Right lobe of liver (tissue), 6 donors: ENCODE data around the gene BICDL2. TPM values are rescaled to one million over a fixed set of nuclear protein-coding genes. Genes with fewer than 3 reads are reported as not detected.

ENCODE experiments used
- ATAC-seq, 4 donors: fragments of 200-7000 bp; cut with Tn5 transposase; one replicate each; pipeline ENCODE4 v1.9.1; 2020; ENCODE audit warnings: mild to moderate bottlenecking in 4 of 4, moderate library complexity in 4 of 4
- DNase-seq, 3 donors: peaks; one replicate each; pipeline ENCODE4 v3.0.0-alpha.2; 2020
- H3K27ac ChIP-seq, 3 donors: fragments of 200-600 bp; one replicate each; pipeline ENCODE4 v1.8.0; 2022
- H3K27me3 ChIP-seq, 2 donors: fragments of 200-600 bp; one replicate each; pipeline ENCODE4 v1.8.0; 2022
- H3K36me3 ChIP-seq, 4 donors: fragments of 200-600 bp; sonication (generic) in 1 of 4; one replicate each; pipeline versions ENCODE4 v1.5.1 to v1.8.0; 2017 to 2022; ENCODE audit warnings: control low read depth in 1 of 4
- H3K4me1 ChIP-seq, 4 donors: fragments of 200-600 bp; sonication (generic) in 1 of 4; one replicate each; pipeline versions ENCODE4 v1.5.1 to v1.8.0; 2017 to 2022; ENCODE audit warnings: control low read depth in 1 of 4
- H3K4me3 ChIP-seq, 3 donors: fragments of 200-600 bp; one replicate each; pipeline ENCODE4 v1.8.0; 2022
- H3K9me3 ChIP-seq, 4 donors: fragments of 200-600 bp; sonication (generic) in 1 of 4; one replicate each; pipeline versions ENCODE4 v1.5.1 to v1.8.0; 2017 to 2022; ENCODE audit warnings: control low read depth in 1 of 4
- POLR2A ChIP-seq: fragments of 450-650 bp; IDR thresholded peaks from one replicate; pipeline ENCODE4 v1.6.1; 2017; ENCODE audit warnings: antibody characterized with exemption, mild to moderate bottlenecking
- WGBS: methylation state at CpG from one replicate; pipeline ENCODE4 v1.1.6; 2018; ENCODE audit warnings: low coverage, low lambda C conversion rate; ENCODE audit not compliant: insufficient coverage; ENCODE audit errors: missing lambda C conversion rate; 5-methylcytosine and 5-hydroxymethylcytosine counted together
- intact Hi-C, 2 donors: fragments of 100-400 bp; cut with DNase I; formaldehyde crosslinking; loops; one replicate each; pipeline versions ENCODE4 v1.11.2 to v1.14.1; 2022
- small RNA-seq, 2 experiments: library from RNA; depleted of rRNA; stranded (forward); fragments of <200 nt; gene quantifications; one replicate each; pipeline ENCODE3, GENCODE V24; 2016
- total RNA-seq, 6 experiments: library from RNA; depleted of rRNA in 2 of 6; stranded (reverse); fragments of >200 nt in 2 of 6; fragmentation: NEBNext Ultra II Directional in 3 of 6; extraction: Animal tissue kit (Norgen Biotek cat#: 25700) in 3 of 6; gene quantifications; one replicate each; pipeline versions ENCODE4 v1.1.0 to v1.2.4, GENCODE V29; 2016 to 2023
- TF ChIP-seq, protein P1 (sequence below), 4 donors: fragments of 200-600 bp in 3 of 4; fragments of 450-650 bp in 1 of 4; IDR thresholded peaks; one replicate each; pipeline versions ENCODE4 v1.5.1 to v1.8.0; 2016 to 2022; ENCODE audit warnings: antibody characterized with exemption in 4 of 4, mild to moderate bottlenecking in 2 of 4
- donor health status: DM: no; HTN: yes; CAD: no.
- donor health status: DM: no; HTN: no; CAD: no.
- donor health status: DM: no; HTN: no; CAD: no.
- donor health status: DM: no; HTN: yes; CAD: no.
- donor health status: DM: no; HTN: yes; CAD: no.

Gene BICDL2
- total RNA-seq, 6 experiments from 2014 or later, result 0.11 to 0.58 (median 0.48) TPM; not detected in 1

DNA sequence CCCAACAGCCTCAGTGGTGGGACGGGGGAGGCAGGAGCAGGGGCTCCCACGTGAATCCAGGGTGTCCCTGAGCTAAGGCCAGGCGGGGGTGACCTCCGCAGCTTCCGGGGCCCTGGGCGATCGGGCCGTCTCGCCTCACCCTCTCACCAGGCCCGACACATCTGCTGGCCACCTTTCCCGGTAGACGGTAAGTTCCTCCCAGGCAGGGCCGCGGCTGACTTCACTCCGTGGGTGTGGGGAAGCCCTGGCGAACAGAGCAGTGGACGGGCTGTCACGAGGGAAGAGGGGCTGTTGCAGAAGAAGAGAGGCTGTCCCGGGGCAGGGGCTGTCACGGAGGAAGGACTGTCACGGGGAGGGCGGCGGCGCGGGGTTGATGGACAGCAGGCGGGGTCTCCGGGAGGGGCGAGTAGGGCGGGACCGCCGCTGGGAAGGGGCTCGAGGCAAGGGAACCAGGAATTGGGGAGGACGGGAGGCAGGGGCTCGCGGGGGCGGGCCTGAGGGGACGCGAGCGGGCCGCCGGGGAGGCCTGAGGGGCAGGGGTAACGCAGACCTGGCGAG, 57.0 kb downstream of the BICDL2 start:
- no peaks in the 10 kb centered on the region for H3K9me3 ChIP-seq
- intact Hi-C loops, result no loop called here
- H3K27ac ChIP-seq, result no peak overlapping the region
- ATAC-seq (no peak), DNase-seq (no peak)
- TF ChIP-seq, protein P1, sequence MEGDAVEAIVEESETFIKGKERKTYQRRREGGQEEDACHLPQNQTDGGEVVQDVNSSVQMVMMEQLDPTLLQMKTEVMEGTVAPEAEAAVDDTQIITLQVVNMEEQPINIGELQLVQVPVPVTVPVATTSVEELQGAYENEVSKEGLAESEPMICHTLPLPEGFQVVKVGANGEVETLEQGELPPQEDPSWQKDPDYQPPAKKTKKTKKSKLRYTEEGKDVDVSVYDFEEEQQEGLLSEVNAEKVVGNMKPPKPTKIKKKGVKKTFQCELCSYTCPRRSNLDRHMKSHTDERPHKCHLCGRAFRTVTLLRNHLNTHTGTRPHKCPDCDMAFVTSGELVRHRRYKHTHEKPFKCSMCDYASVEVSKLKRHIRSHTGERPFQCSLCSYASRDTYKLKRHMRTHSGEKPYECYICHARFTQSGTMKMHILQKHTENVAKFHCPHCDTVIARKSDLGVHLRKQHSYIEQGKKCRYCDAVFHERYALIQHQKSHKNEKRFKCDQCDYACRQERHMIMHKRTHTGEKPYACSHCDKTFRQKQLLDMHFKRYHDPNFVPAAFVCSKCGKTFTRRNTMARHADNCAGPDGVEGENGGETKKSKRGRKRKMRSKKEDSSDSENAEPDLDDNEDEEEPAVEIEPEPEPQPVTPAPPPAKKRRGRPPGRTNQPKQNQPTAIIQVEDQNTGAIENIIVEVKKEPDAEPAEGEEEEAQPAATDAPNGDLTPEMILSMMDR (IDR thresholded peaks at IDR 0.05), result no peak
- TF ChIP-seq POLR2A, result no peak
- peak overlapping the region; percentile 66 to 94 (median 81) for H3K4me3 ChIP-seq
- H3K36me3 ChIP-seq, result no peaks in the 10 kb centered on the region
- peaks cover 0 to 28% (median 7%) of the 10 kb centered on the region in 4 donors for H3K4me1 ChIP-seq
- WGBS, result 3% methylated on average over 21 of the region's 43 CpGs
- no peaks in the 10 kb centered on the region for H3K27me3 ChIP-seq

Small RNA genes lying within 50 kb of the gene (small RNA-seq; reads per million reads assigned to genes)
- gene LINC00514 (0 reads per million in 2 experiments), gene RNU1-22P (0 reads per million in 2 experiments)

Other genes starting within 250 kb of the BICDL2 start
- gene PRSS33, start 249.4 kb downstream of the BICDL2 start, total RNA-seq, result not detected
- not detected for gene PRSS41, start 238.5 kb downstream of the BICDL2 start, total RNA-seq
- gene PRSS21, start 219.7 kb downstream of the BICDL2 start, total RNA-seq, result not detected
- 1 to 10 TPM in 1 of 6 experiments, under 1 TPM in 3, not detected in 2; 0.24 to 1.6 (median 0.50) TPM for gene ZG16B, start 206.6 kb downstream of the BICDL2 start, total RNA-seq
- 1 to 10 TPM in 2 of 6 experiments, under 1 TPM in 3, not detected in 1; 0.18 to 2.1 (median 0.84) TPM for gene PRSS22, start 178.8 kb downstream of the BICDL2 start, total RNA-seq
- gene FLYWCH2, start 153.7 kb downstream of the BICDL2 start, total RNA-seq, result 10 to 100 TPM in 2 of 6 experiments, 1 to 10 TPM in 4; 3.6 to 18.9 (median 5.6) TPM
- gene FLYWCH1, start 125.0 kb downstream of the BICDL2 start, total RNA-seq, result 10 to 100 TPM in 5 of 6 experiments, 1 to 10 TPM in 1; 9.3 to 19.8 (median 15.1) TPM
- gene KREMEN2, start 72.7 kb downstream of the BICDL2 start, total RNA-seq, result not detected
- gene PAQR4, start 67.6 kb downstream of the BICDL2 start, total RNA-seq, result 1 to 10 TPM in 4 of 6 experiments, under 1 TPM in 2; 0.93 to 6.1 (median 3.3) TPM
- gene PKMYT1, start 56.5 kb downstream of the BICDL2 start, total RNA-seq, result 1 to 10 TPM in 5 of 6 experiments, under 1 TPM in 1; 0.68 to 6.5 (median 1.7) TPM
- 1 to 10 TPM in 2 of 6 experiments, under 1 TPM in 4; 0.25 to 1.7 (median 0.92) TPM for gene CLDN9, start 24.0 kb downstream of the BICDL2 start, total RNA-seq
- gene CLDN6, start 18.8 kb downstream of the BICDL2 start, total RNA-seq, result 1 to 10 TPM in 1 of 6 experiments, not detected in 5; 2.9 TPM
- 100 to 1,000 TPM in 3 of 6 experiments, 10 to 100 TPM in 1, 1 to 10 TPM in 2; 5.2 to 284 (median 69.4) TPM for gene TNFRSF12A, start 16.6 kb downstream of the BICDL2 start, total RNA-seq
- gene HCFC1R1, start 13.0 kb downstream of the BICDL2 start, total RNA-seq, result 10 to 100 TPM in 5 of 6 experiments, 1 to 10 TPM in 1; 9.7 to 14.6 (median 12.1) TPM
- gene THOC6, start 12.9 kb downstream of the BICDL2 start, total RNA-seq, result 10 to 100 TPM in 2 of 6 experiments, 1 to 10 TPM in 4; 7.7 to 15.7 (median 9.7) TPM
- 1 to 10 TPM; 1.3 to 2.0 (median 1.6) TPM for gene MMP25, start 9.6 kb upstream of the BICDL2 start, total RNA-seq
- gene IL32, start 28.7 kb upstream of the BICDL2 start, total RNA-seq, result 1,000 to 10,000 TPM in 2 of 6 experiments, 100 to 1,000 TPM in 4; 204 to 1,268 (median 669) TPM
- gene ZSCAN10, start 62.4 kb upstream of the BICDL2 start, total RNA-seq, result not detected
- gene ZNF205, start 75.6 kb upstream of the BICDL2 start, total RNA-seq, result 1 to 10 TPM; 4.0 to 8.4 (median 5.4) TPM
- gene ZNF213, start 98.1 kb upstream of the BICDL2 start, total RNA-seq, result 1 to 10 TPM; 1.3 to 4.4 (median 1.7) TPM
- gene OR1F1, start 151.3 kb upstream of the BICDL2 start, total RNA-seq, result not detected
- 1 to 10 TPM; 1.9 to 4.8 (median 3.5) TPM for gene ZNF200, start 198.2 kb upstream of the BICDL2 start, total RNA-seq
- gene MEFV, start 219.7 kb upstream of the BICDL2 start, total RNA-seq, result 1 to 10 TPM in 3 of 6 experiments, under 1 TPM in 3; 0.66 to 1.7 (median 1.0) TPM
- 10 to 100 TPM in 5 of 6 experiments, 1 to 10 TPM in 1; 7.1 to 13.9 (median 11.0) TPM for gene ZNF263, start 246.5 kb upstream of the BICDL2 start, total RNA-seq